Lung (tissue), 12 donors: Measurements from ENCODE around the gene RAB3GAP2. TPM values are rescaled to one million over a fixed set of nuclear protein-coding genes. Genes with fewer than 3 reads are reported as not detected.
"Not testable (repeated sequence)": the region's sequence is repeated elsewhere in the genome, so short reads cannot be mapped to it uniquely, and the experiment has no call there.

ENCODE experiments used
- ATAC-seq: fragments of 200-7000 bp; cut with Tn5 transposase; one replicate; pipeline ENCODE4 v1.9.1; 2020; ENCODE audit warnings: moderate number of reproducible peaks; ENCODE audit not compliant: insufficient read depth, low FRiP score
- DNase-seq, 3 donors: peaks; one replicate each; pipeline ENCODE4 v3.0.0-alpha.2; 2013 to 2017
- H3K27ac ChIP-seq, 2 donors: one replicate each; pipeline ENCODE4 v1.5.1; 2013; ENCODE audit warnings: mild to moderate bottlenecking in 2 of 2, moderate library complexity in 2 of 2, control low read depth in 1 of 2, inconsistent platforms in 1 of 2, low read depth in 1 of 2, low read length in 1 of 2
- H3K27me3 ChIP-seq, 3 donors: one replicate each; pipeline ENCODE4 v1.5.1; 2013; ENCODE audit warnings: low read length in 2 of 3; ENCODE audit not compliant: control insufficient read depth in 3 of 3, insufficient read depth in 3 of 3
- H3K36me3 ChIP-seq, 4 donors: one replicate each; pipeline ENCODE4 v1.5.1; 2013; ENCODE audit warnings: low read length in 4 of 4, mild to moderate bottlenecking in 1 of 4, moderate library complexity in 1 of 4; ENCODE audit not compliant: control insufficient read depth in 4 of 4, insufficient read depth in 4 of 4
- H3K4me1 ChIP-seq, 5 donors: one replicate each; pipeline ENCODE4 v1.5.1; 2013; ENCODE audit warnings: low read length in 5 of 5, mild to moderate bottlenecking in 2 of 5, moderate library complexity in 1 of 5; ENCODE audit not compliant: control insufficient read depth in 5 of 5, insufficient read depth in 5 of 5
- H3K4me3 ChIP-seq: one replicate; pipeline ENCODE4 v1.5.1; 2013; ENCODE audit warnings: mild to moderate bottlenecking, control low read depth, moderate library complexity
- H3K9ac ChIP-seq, 2 donors: one replicate each; pipeline ENCODE4 v1.5.1; 2013; ENCODE audit warnings: low read length in 2 of 2, control low read depth in 1 of 2; ENCODE audit not compliant: insufficient read depth in 1 of 2
- H3K9me3 ChIP-seq, 4 donors: one replicate each; pipeline ENCODE4 v1.5.1; 2013; ENCODE audit warnings: low read length in 3 of 4, mild to moderate bottlenecking in 1 of 4, moderate library complexity in 1 of 4; ENCODE audit not compliant: control insufficient read depth in 4 of 4, insufficient read depth in 3 of 4
- CTCF ChIP-seq: IDR thresholded peaks from 2 replicates; pipeline ENCODE4 v1.5.1; 2012; ENCODE audit warnings: mild to moderate bottlenecking; ENCODE audit errors: control extremely low read depth, extremely low read depth
- WGBS, 2 donors: extraction: QIAGEN DNeasy Blood & Tissue Kit; methylation state at CpG; one replicate each; pipeline ENCODE4 v1.1.7; 2013; 5-methylcytosine and 5-hydroxymethylcytosine counted together
- polyA plus RNA-seq, 2 donors: library from polyadenylated mRNA; stranded (reverse); fragments of 200-250 nt; gene quantifications; one replicate each; pipeline ENCODE4 v1.2.1, GENCODE V29; 2013
- total RNA-seq, 2 donors: library from RNA; depleted of rRNA in 1 of 2; stranded (reverse); fragments of >200 nt in 1 of 2; gene quantifications; one replicate each; pipeline ENCODE4 v1.2.1, GENCODE V29; 2014 to 2021
- donor health status: control.
- donor health status: control.
- donor health status: Bipolar disorder and iron deficiency.
- donor health status: healthy.
- donor health status: DM: yes; HTN: yes; CAD: no.

The RAB3GAP2 gene
- total and polyA plus RNA-seq, 4 donors: 7.5 to 37.5 (median 23.2) TPM

DNA sequence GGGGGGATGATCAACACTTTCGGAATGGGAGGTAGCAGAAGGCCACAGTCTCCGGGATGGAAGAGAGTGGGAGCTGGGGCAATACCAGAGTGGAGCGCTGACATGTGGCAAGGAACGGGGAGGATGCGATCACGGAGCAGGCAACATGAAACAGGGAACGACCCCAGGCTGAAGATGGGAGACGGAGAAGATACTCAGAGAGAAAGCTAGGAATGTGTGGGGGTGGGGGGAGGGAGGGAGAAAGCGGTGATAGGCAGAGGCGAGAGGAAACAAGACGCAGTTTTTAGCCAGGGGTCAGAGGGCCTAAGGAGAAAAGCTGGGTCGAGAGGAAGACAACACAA lies 577 bp downstream of the RAB3GAP2 start:
- ATAC-seq (peak; percentile 0), DNase-seq (peak; percentile 40 to 55 (median 49))
- 1% methylated on average over 12 of the region's 12 CpGs for WGBS, 2 donors
- no peaks in the 10 kb centered on the region for H3K27me3 ChIP-seq
- H3K4me3 ChIP-seq: peak overlapping the region; percentile 90
- no peaks in the 10 kb centered on the region for H3K9me3 ChIP-seq
- peaks cover 3 to 26% (median 5%) of the 10 kb centered on the region in 5 donors for H3K4me1 ChIP-seq
- peaks cover 0 to 11% (median 4%) of the 10 kb centered on the region in 4 donors for H3K36me3 ChIP-seq
- peak overlapping the region; percentile 77 to 87 for H3K27ac ChIP-seq
- H3K9ac ChIP-seq: peak overlapping the region; percentile 90 to 97
- no peak for TF ChIP-seq CTCF

- 85 to 96% methylated on average over 2 of the region's 2 CpGs for WGBS, 2 donors
- no peak for ATAC-seq
- DNase-seq: no peak
- no peak overlapping the region for H3K9ac ChIP-seq
- peaks cover 0 to 15% (median 5%) of the 10 kb centered on the region in 4 donors for H3K36me3 ChIP-seq
- no peaks in the 10 kb centered on the region for H3K27me3 ChIP-seq
- H3K27ac ChIP-seq: no peak overlapping the region
- H3K4me1 ChIP-seq: peaks cover 3 to 26% (median 5%) of the 10 kb centered on the region in 5 donors
- H3K9me3 ChIP-seq: no peaks in the 10 kb centered on the region
- no peak overlapping the region for H3K4me3 ChIP-seq
- TF ChIP-seq CTCF: no peak
Observed at GRCh38 chr1:220269036-220269435, 3.2 kb downstream of the RAB3GAP2 start.

- H3K27ac ChIP-seq: no peak overlapping the region
- WGBS, 2 donors: 98% methylated on average over 4 of the region's 4 CpGs
- no peak overlapping the region for H3K4me3 ChIP-seq
- ATAC-seq (no peak), DNase-seq (no peak)
- peaks cover 0 to 3% (median 0%) of the 10 kb centered on the region in 4 donors for H3K9me3 ChIP-seq
- H3K4me1 ChIP-seq: peaks cover 3 to 22% (median 5%) of the 10 kb centered on the region in 5 donors
- H3K27me3 ChIP-seq: no peaks in the 10 kb centered on the region
- H3K9ac ChIP-seq: no peak overlapping the region
- no peak for TF ChIP-seq CTCF
- H3K36me3 ChIP-seq: peaks cover 0 to 15% (median 5%) of the 10 kb centered on the region in 4 donors
Observed at GRCh38 chr1:220267630-220268029, 4.6 kb downstream of the RAB3GAP2 start.

- not testable (repeated sequence) for H3K27ac ChIP-seq, H3K4me1 ChIP-seq, H3K36me3 ChIP-seq, H3K9me3 ChIP-seq, H3K4me3 ChIP-seq, ATAC-seq, H3K9ac ChIP-seq, DNase-seq, H3K27me3 ChIP-seq
- 98 to 99% methylated on average over 3 of the region's 3 CpGs for WGBS, 2 donors
Observed at GRCh38 chr1:220260228-220260627, 12.0 kb downstream of the RAB3GAP2 start.

GRCh38 chr1:220259756-220260155 lies 12.5 kb downstream of the RAB3GAP2 start:
- H3K4me1 ChIP-seq, H3K9ac ChIP-seq, DNase-seq, ATAC-seq, H3K27me3 ChIP-seq, H3K36me3 ChIP-seq, H3K9me3 ChIP-seq, H3K27ac ChIP-seq, H3K4me3 ChIP-seq: not testable (repeated sequence)

- not testable (repeated sequence) for H3K4me3 ChIP-seq, H3K4me1 ChIP-seq, H3K27ac ChIP-seq, DNase-seq, H3K9ac ChIP-seq, ATAC-seq, H3K27me3 ChIP-seq, H3K9me3 ChIP-seq
- peaks cover 3 to 13% (median 9%) of the 10 kb centered on the region in 4 donors for H3K36me3 ChIP-seq
- 82 to 100% methylated on average over 3 of the region's 3 CpGs for WGBS, 2 donors
Observed at GRCh38 chr1:220256194-220256593, 16.1 kb downstream of the RAB3GAP2 start.
